SK-N-SH (cell line): ENCODE results near the gene VASN.

ENCODE experiments used
- CTCF ChIP-seq: fragments of 200-600 bp; sonication (generic); IDR thresholded peaks from 2 replicates; pipeline ENCODE4 v1.6.1; 2017; ENCODE audit warnings: antibody characterized with exemption, mild to moderate bottlenecking, moderate library complexity
- ELF1 ChIP-seq: IDR thresholded peaks from 2 replicates; pipeline ENCODE4 v1.4.0; 2012
- EP300 ChIP-seq, 2 experiments: IDR thresholded peaks; 2 replicates each; pipeline versions ENCODE4 v1.4.0 to v1.6.1; 2012; ENCODE audit warnings: borderline replicate concordance in 1 of 2, low read depth in 1 of 2, low read length in 1 of 2
- EZH2phosphoT487 ChIP-seq: fragments of 200-600 bp; sonication (generic); IDR thresholded peaks from 2 replicates; pipeline ENCODE4 v1.6.1; 2017; ENCODE audit warnings: low read depth, mixed run types, mild to moderate bottlenecking, antibody characterized with exemption, moderate library complexity, borderline replicate concordance
- FOXM1 ChIP-seq: IDR thresholded peaks from 2 replicates; pipeline ENCODE4 v1.4.0; 2012; ENCODE audit warnings: low read depth, mild to moderate bottlenecking
- MXI1 ChIP-seq: IDR thresholded peaks from 2 replicates; pipeline ENCODE4 v1.6.1; 2012; ENCODE audit warnings: mild to moderate bottlenecking, low read depth, low read length, improper control_type of control experiment
- POLR2AphosphoS5 ChIP-seq: IDR thresholded peaks from 2 replicates; pipeline ENCODE4 v1.6.1; 2012; ENCODE audit warnings: low read depth, low read length
- REST ChIP-seq: IDR thresholded peaks from 2 replicates; pipeline ENCODE4 v1.6.1; 2012; ENCODE audit warnings: mild to moderate bottlenecking, low read depth, low read length, moderate library complexity
- RXRA ChIP-seq: IDR thresholded peaks from 2 replicates; pipeline ENCODE4 v1.4.0; 2012; ENCODE audit warnings: low read depth, mild to moderate bottlenecking, borderline replicate concordance
- SIN3A ChIP-seq: IDR thresholded peaks from 2 replicates; pipeline ENCODE4 v1.6.1; 2012; ENCODE audit warnings: low read depth, mild to moderate bottlenecking, low read length, moderate library complexity, borderline replicate concordance
- TAF1 ChIP-seq: IDR thresholded peaks from 2 replicates; pipeline ENCODE4 v1.6.1; 2012; ENCODE audit warnings: low read depth, mild to moderate bottlenecking, low read length, moderate library complexity, borderline replicate concordance
- TCF12 ChIP-seq: IDR thresholded peaks from 2 replicates; pipeline ENCODE4 v1.4.0; 2012
- TEAD4 ChIP-seq: IDR thresholded peaks from 2 replicates; pipeline ENCODE4 v1.4.0; 2012; ENCODE audit warnings: mild to moderate bottlenecking, borderline replicate concordance; ENCODE audit not compliant: insufficient read depth
- USF2 ChIP-seq: fragments of 150-350 bp; IDR thresholded peaks from 2 replicates; pipeline ENCODE4 v1.6.1; 2017; ENCODE audit warnings: antibody characterized with exemption, low read length, low read depth, borderline replicate concordance

GRCh38 chr16:4359914-4360313 is 11.7 kb upstream of the VASN start:
- TF ChIP-seq CTCF, result no peak
- no peak for TF ChIP-seq SIN3A
- TF ChIP-seq POLR2AphosphoS5, result no peak
- no peak for TF ChIP-seq EZH2phosphoT487
- TF ChIP-seq TAF1, result no peak
- no peak for TF ChIP-seq REST
- TF ChIP-seq FOXM1, result no peak
- TF ChIP-seq TCF12, result no peak
- no peak for TF ChIP-seq USF2
- no peak for TF ChIP-seq EP300 (IDR thresholded peaks at IDR 0.05; ENCODE audit: borderline replicate concordance in 1 of 2, low read depth in 1 of 2, low read length in 1 of 2)
- no peak for TF ChIP-seq ELF1
- no peak for TF ChIP-seq RXRA
- TF ChIP-seq TEAD4, result no peak
- TF ChIP-seq MXI1, result no peak
